ENCODE data around the gene E2F4. TPM values are rescaled to one million over a fixed set of nuclear protein-coding genes. Genes with fewer than 3 reads are reported as not detected.
A peak's percentile ranks its signal among the peaks of the same experiment; 100 is the strongest.

E2F4 gene
- 100 to 1,000 TPM in 2 of 4 donors, 10 to 100 TPM in 2; 84.9 to 156 (median 107) TPM for total RNA-seq

GRCh38 chr16:67191995-67192681 lies at the start of gene E2F4:
Gene E2F4, plus strand, starts transcription at chr16:67192155. Its CDS starts 73 bp downstream, at chr16:67192228.
- peak; percentile 86 for ATAC-seq (ENCODE audit: low FRiP score)
- TF ChIP-seq CTCF (IDR thresholded peaks at IDR 0.05): no peak
- DNase-seq (ENCODE audit: low spot score): peak; percentile 60

GRCh38 chr16:67142342-67142741 lies 49.6 kb upstream of the E2F4 start:
- no peak for TF ChIP-seq CTCF (IDR thresholded peaks at IDR 0.05)
- DNase-seq (ENCODE audit: low spot score) (no peak), ATAC-seq (ENCODE audit: low FRiP score) (no peak)

GRCh38 chr16:67144943-67145342 lies 47.0 kb upstream of the E2F4 start:
- no peak for DNase-seq (ENCODE audit: low spot score)
- no peak for TF ChIP-seq CTCF (IDR thresholded peaks at IDR 0.05)
- ATAC-seq (ENCODE audit: low FRiP score): no peak

- TF ChIP-seq CTCF (IDR thresholded peaks at IDR 0.05): no peak
- no peak for ATAC-seq (ENCODE audit: low FRiP score)
- no peak for DNase-seq (ENCODE audit: low spot score)
These were observed 46.2 kb upstream of the E2F4 start for GRCh38 chr16:67145746-67146145.

- ATAC-seq (ENCODE audit: low FRiP score) (no peak), DNase-seq (ENCODE audit: low spot score) (no peak)
- no peak for TF ChIP-seq CTCF (IDR thresholded peaks at IDR 0.05)
These were observed 45.2 kb upstream of the E2F4 start for GRCh38 chr16:67146523-67147357.

DNA sequence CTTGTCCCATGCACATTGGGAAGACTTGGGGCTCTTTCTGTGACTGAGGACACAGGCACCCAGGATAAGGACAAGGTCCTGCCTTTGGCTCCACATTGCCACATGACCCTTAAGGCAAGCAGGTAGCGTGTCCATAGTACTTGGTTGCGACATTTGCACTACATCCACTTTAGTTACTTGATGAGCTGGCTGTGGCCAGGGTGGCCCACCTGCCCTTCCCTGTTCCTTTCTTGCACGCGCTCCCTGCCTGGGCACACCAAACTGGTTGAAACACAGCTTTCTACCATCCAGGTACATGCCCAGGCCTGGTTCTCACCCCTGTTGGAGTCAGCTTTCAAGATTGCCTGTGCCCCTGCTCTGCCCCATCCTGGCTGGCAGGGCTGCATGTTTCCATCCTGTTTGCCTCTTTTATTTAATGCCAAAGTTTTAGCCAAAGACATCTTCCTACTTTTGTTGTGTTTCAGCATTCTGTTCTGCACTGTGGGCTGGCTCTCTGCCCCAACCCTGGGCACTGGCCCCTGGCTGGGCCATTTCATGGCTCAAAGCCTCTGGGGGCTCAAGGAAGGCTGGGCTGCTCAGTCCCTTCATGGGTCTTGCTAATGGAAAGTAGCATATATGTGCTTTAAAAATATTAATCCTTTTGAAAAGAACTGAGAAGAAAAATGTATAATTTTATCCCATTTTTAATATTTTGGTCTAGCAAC lies 44.4 kb upstream of the E2F4 start:
- TF ChIP-seq CTCF (IDR thresholded peaks at IDR 0.05): no peak
- DNase-seq (ENCODE audit: low spot score) (no peak), ATAC-seq (ENCODE audit: low FRiP score) (no peak)

All from omental fat pad (tissue), 4 donors.